ENCODE measurements around the gene RELN. TPM values are rescaled to one million over a fixed set of nuclear protein-coding genes. Genes with fewer than 3 reads are reported as not detected.

Gene RELN
- polyA plus RNA-seq, 1 donor (not counting 4 experiments of a cell fraction or from before 2014, with no cell fraction given), result not detected

DNA sequence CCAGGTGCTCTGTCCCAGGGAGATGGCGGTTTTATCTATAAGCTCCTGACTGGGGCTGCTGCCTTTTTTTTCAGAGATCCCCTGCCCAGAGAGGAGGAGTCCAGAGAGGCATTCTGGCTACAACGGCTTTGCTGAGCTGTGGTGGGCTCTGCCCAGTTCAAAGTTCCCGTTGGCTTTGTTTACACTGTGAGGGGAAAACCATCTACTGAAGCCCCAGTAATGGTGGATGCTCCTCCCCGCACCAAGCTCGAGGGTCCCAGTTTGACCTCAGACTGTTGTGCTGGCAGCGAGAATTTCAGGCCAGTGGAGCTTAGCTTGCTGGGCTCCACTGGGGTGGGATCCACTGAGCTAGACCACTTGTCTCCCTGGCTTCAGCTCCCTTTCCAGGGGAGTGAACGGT lies 527.1 kb downstream of the RELN start:
- Histone ChIP-seq H3K4me2 (ENCODE audit: control insufficient read depth, extremely low read depth, insufficient read depth, low read depth, low read length) (no peak overlapping the region), H3K9me3 (ENCODE audit: control insufficient read depth, low read depth, low read length) (no peaks in the 10 kb centered on the region), H3K27ac (ENCODE audit: control insufficient read depth, insufficient read depth, low read length) (no peak overlapping the region), H3K4me3 (ENCODE audit: control insufficient read depth in 2 of 3, extremely low read depth in 1 of 3, insufficient read depth in 2 of 3, low read depth in 1 of 3, low read length in 3 of 3) (no peak overlapping the region), H2AFZ (ENCODE audit: control insufficient read depth, low read length) (no peak overlapping the region), H3K79me2 (ENCODE audit: control insufficient read depth, insufficient read depth, low read length) (no peaks in the 10 kb centered on the region), H3K36me3 (ENCODE audit: control insufficient read depth in 2 of 2, extremely low read depth in 1 of 2, insufficient read depth in 2 of 2, low read length in 2 of 2) (no peaks in the 10 kb centered on the region), H4K20me1 (ENCODE audit: control insufficient read depth, extremely low read depth, insufficient read depth, low read length) (no peaks in the 10 kb centered on the region), H3K9me1 (ENCODE audit: control insufficient read depth, extremely low read depth, insufficient read depth, low read length) (no peaks in the 10 kb centered on the region), H3K27me3 (ENCODE audit: control insufficient read depth, extremely low read depth, insufficient read depth, low read length) (no peaks in the 10 kb centered on the region), H3K4me1 (ENCODE audit: control insufficient read depth, extremely low read depth, insufficient read depth, low read length) (no peaks in the 10 kb centered on the region), H3K9ac (ENCODE audit: control insufficient read depth, extremely low read depth, insufficient read depth, low read length) (no peak overlapping the region)
- dilution Hi-C loops (cut with MboI; ENCODE audit: extremely low pct_ligation_motif_present, low sequenced_read_pairs), result no loop called here
- FAIRE-seq (no peak), DNase-seq (ENCODE audit: low read depth, low spot score) (no peak)
- no peak for TF ChIP-seq EZH2 (IDR thresholded peaks at IDR 0.05; ENCODE audit: low read length)
- TF ChIP-seq, protein P1, sequence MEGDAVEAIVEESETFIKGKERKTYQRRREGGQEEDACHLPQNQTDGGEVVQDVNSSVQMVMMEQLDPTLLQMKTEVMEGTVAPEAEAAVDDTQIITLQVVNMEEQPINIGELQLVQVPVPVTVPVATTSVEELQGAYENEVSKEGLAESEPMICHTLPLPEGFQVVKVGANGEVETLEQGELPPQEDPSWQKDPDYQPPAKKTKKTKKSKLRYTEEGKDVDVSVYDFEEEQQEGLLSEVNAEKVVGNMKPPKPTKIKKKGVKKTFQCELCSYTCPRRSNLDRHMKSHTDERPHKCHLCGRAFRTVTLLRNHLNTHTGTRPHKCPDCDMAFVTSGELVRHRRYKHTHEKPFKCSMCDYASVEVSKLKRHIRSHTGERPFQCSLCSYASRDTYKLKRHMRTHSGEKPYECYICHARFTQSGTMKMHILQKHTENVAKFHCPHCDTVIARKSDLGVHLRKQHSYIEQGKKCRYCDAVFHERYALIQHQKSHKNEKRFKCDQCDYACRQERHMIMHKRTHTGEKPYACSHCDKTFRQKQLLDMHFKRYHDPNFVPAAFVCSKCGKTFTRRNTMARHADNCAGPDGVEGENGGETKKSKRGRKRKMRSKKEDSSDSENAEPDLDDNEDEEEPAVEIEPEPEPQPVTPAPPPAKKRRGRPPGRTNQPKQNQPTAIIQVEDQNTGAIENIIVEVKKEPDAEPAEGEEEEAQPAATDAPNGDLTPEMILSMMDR (optimal IDR thresholded peaks at IDR 0.05 in 1 of 3, IDR thresholded peaks at IDR 0.05 in 1 of 3, conservative IDR thresholded peaks at IDR 0.05 in 1 of 3; ENCODE audit: extremely low read depth in 1 of 3, insufficient read depth in 2 of 3, low read length in 3 of 3), result no peak

DNA sequence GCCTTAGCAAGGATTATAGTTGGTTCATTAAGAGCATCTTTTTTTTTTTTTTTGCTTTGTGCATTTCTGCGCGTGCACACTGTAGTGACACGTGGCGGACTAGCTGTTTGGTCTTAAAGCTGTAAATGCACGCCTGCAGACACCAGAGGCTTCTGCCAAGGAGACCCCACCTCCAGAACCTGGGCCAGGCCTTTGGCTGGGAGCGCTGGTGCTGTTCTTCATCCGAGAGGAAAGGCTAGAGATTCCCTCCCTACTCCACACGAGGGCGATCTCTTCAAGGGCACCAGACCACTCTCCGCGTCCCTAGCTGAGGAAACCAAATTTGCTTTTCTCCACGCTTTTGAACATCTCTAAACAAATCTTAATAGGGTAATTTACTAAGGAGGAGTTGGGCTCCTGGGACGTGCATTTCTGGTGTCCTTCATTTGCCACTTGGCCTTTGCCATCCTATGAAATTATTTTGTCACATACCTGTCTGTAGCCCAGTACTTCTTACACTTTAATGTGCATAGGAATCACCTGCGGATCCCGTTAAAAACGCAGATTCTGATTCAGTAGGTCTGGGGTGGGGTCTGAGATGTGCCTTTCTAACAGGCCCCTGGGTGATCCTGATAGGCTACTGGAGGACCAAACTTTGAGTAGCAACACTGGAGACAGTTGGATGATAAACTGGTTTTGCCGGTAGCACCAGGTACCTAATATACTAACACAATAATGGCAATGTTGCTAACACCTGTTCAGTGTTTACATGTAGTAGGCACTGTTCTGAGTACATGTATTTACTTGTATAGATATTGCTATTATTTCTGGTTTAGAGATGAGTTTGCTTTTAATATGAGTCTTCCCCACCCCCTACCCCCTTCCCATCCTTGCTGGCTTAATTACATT lies 542.1 kb downstream of the RELN start:
- H3K27ac ChIP-seq (ENCODE audit: control insufficient read depth, insufficient read depth, low read length), result no peak overlapping the region
- no peaks in the 10 kb centered on the region for H3K36me3 ChIP-seq (ENCODE audit: control insufficient read depth in 2 of 2, extremely low read depth in 1 of 2, insufficient read depth in 2 of 2, low read length in 2 of 2)
- H4K20me1 ChIP-seq (ENCODE audit: control insufficient read depth, extremely low read depth, insufficient read depth, low read length), result no peaks in the 10 kb centered on the region
- H3K27me3 ChIP-seq (ENCODE audit: control insufficient read depth, extremely low read depth, insufficient read depth, low read length), result peaks cover 23% of the 10 kb centered on the region
- DNase-seq (ENCODE audit: low read depth, low spot score) (no peak), FAIRE-seq (peak; percentile 76)
- no peaks in the 10 kb centered on the region for H3K9me3 ChIP-seq (ENCODE audit: control insufficient read depth, low read depth, low read length)
- H3K4me2 ChIP-seq (ENCODE audit: control insufficient read depth, extremely low read depth, insufficient read depth, low read depth, low read length), result peak overlapping the region; percentile 17
- no peaks in the 10 kb centered on the region for H3K79me2 ChIP-seq (ENCODE audit: control insufficient read depth, insufficient read depth, low read length)
- peaks cover 3% of the 10 kb centered on the region for H3K4me1 ChIP-seq (ENCODE audit: control insufficient read depth, extremely low read depth, insufficient read depth, low read length)
- no peak for TF ChIP-seq EZH2 (IDR thresholded peaks at IDR 0.05; ENCODE audit: low read length)
- TF ChIP-seq, protein P1 (optimal IDR thresholded peaks at IDR 0.05 in 1 of 3, IDR thresholded peaks at IDR 0.05 in 1 of 3, conservative IDR thresholded peaks at IDR 0.05 in 1 of 3; ENCODE audit: extremely low read depth in 1 of 3, insufficient read depth in 2 of 3, low read length in 3 of 3), result peak; percentile 75 to 76 (median 76)
- H3K9me1 ChIP-seq (ENCODE audit: control insufficient read depth, extremely low read depth, insufficient read depth, low read length), result no peaks in the 10 kb centered on the region
- H3K9ac ChIP-seq (ENCODE audit: control insufficient read depth, extremely low read depth, insufficient read depth, low read length), result no peak overlapping the region
- H3K4me3 ChIP-seq (ENCODE audit: control insufficient read depth in 2 of 3, extremely low read depth in 1 of 3, insufficient read depth in 2 of 3, low read depth in 1 of 3, low read length in 3 of 3), result no peak overlapping the region
- dilution Hi-C loops (cut with MboI; ENCODE audit: extremely low pct_ligation_motif_present, low sequenced_read_pairs), result no loop called here
- H2AFZ ChIP-seq (ENCODE audit: control insufficient read depth, low read length), result no peak overlapping the region

Data from keratinocyte (primary cell).